DND-41 (cell line): Measurements from ENCODE around the gene PCGF2.

ENCODE experiments used
- EZH2 ChIP-seq: IDR thresholded peaks from 3 replicates; pipeline ENCODE4 v1.6.1; 2012; ENCODE audit warnings: borderline replicate concordance, low read depth, mild to moderate bottlenecking, moderate library complexity, low read length, inconsistent platforms; ENCODE audit not compliant: severe bottlenecking
- TF ChIP-seq, protein P1 (sequence below): IDR thresholded peaks from 2 replicates; pipeline ENCODE4 v1.5.1; 2012; ENCODE audit warnings: borderline replicate concordance, low read length, moderate library complexity, mild to moderate bottlenecking; ENCODE audit not compliant: poor library complexity, severe bottlenecking; ENCODE audit errors: extremely low read depth

DNA sequence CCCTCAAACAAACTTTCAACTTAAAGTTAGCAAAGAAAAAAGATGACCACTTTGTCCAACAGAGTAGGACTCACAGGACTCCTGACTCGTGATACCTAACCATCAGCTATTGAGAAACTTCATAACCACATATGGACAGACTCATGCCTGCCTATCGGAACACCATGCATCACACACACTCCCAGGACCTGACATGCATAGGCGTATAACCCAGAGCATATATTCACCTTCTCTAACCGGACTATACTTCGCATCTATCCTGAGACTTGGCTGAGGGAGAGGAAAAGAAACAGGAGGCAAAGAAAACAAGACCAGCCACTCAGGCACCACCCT, 49.0 kb upstream of the PCGF2 start:
- TF ChIP-seq, protein P1, sequence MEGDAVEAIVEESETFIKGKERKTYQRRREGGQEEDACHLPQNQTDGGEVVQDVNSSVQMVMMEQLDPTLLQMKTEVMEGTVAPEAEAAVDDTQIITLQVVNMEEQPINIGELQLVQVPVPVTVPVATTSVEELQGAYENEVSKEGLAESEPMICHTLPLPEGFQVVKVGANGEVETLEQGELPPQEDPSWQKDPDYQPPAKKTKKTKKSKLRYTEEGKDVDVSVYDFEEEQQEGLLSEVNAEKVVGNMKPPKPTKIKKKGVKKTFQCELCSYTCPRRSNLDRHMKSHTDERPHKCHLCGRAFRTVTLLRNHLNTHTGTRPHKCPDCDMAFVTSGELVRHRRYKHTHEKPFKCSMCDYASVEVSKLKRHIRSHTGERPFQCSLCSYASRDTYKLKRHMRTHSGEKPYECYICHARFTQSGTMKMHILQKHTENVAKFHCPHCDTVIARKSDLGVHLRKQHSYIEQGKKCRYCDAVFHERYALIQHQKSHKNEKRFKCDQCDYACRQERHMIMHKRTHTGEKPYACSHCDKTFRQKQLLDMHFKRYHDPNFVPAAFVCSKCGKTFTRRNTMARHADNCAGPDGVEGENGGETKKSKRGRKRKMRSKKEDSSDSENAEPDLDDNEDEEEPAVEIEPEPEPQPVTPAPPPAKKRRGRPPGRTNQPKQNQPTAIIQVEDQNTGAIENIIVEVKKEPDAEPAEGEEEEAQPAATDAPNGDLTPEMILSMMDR, result no peak
- TF ChIP-seq EZH2, result no peak
